PC-3 (cell line): ENCODE results near the gene MAP4K2. TPM values are rescaled to one million over a fixed set of nuclear protein-coding genes. Genes with fewer than 3 reads are reported as not detected.

Experiments
- ATAC-seq: fragments of 200-7000 bp; cut with Tn5 transposase; 2 replicates; pipeline ENCODE4 v1.9.1; 2020; ENCODE audit warnings: mild to moderate bottlenecking, moderate library complexity
- BruUV-seq: library from RNA; stranded (reverse); fragments of 400-500 nt; replicated peaks from 2 replicates; lab custom pipeline; 2021; lab: Mats Ljungman, UMichigan
- CTCF ChIA-PET: fragments of 300-600 bp; sonication (Branson Sonifier 250); formaldehyde crosslinking; loops from one replicate; lab custom pipeline; 2022; ENCODE audit warnings: antibody characterized with exemption; lab: Charles Lee
- POLR2A ChIA-PET: fragments of 300-600 bp; sonication (Branson Sonifier 250); formaldehyde crosslinking; loops from one replicate; lab custom pipeline; 2022; ENCODE audit warnings: antibody characterized with exemption; ENCODE audit not compliant: unreplicated experiment; lab: Charles Lee
- DNase-seq: peaks from one replicate; pipeline ENCODE4 v3.0.0-alpha.2; 2015
- H2AFZ ChIP-seq: fragments of 300-600 bp; sonication (generic); 2 replicates; pipeline ENCODE4 v1.6.0; 2016; ENCODE audit warnings: antibody characterized with exemption, low read length
- H3F3A ChIP-seq: fragments of 300-600 bp; sonication (generic); one replicate; pipeline ENCODE4 v1.6.0; 2017; ENCODE audit warnings: antibody characterized with exemption, low read length, control low read depth, mild to moderate bottlenecking; ENCODE audit not compliant: unreplicated experiment
- H3K27ac ChIP-seq: fragments of 300-600 bp; sonication (generic); 2 replicates; pipeline ENCODE4 v1.5.1; 2016; ENCODE audit warnings: mild to moderate bottlenecking, low read length
- H3K27me3 ChIP-seq: fragments of 300-600 bp; sonication (generic); 2 replicates; pipeline ENCODE4 v1.6.1; 2016; ENCODE audit warnings: low read length, mixed read lengths
- H3K36me3 ChIP-seq: fragments of 300-600 bp; sonication (generic); 2 replicates; pipeline ENCODE4 v1.6.1; 2016; ENCODE audit warnings: low read depth, mixed run types, low read length, mixed read lengths
- H3K4me1 ChIP-seq: fragments of 300-600 bp; sonication (generic); 2 replicates; pipeline ENCODE4 v1.5.1; 2016; ENCODE audit warnings: low read length; ENCODE audit not compliant: insufficient read depth
- H3K4me2 ChIP-seq: fragments of 300-600 bp; sonication (generic); 2 replicates; pipeline ENCODE4 v1.6.0; 2016; ENCODE audit warnings: low read length
- H3K4me3 ChIP-seq: fragments of 300-600 bp; sonication (generic); 2 replicates; pipeline ENCODE4 v1.5.1; 2016; ENCODE audit warnings: mild to moderate bottlenecking, low read length, mixed read lengths
- H3K79me2 ChIP-seq: fragments of 300-600 bp; sonication (generic); 2 replicates; pipeline ENCODE4 v1.6.1; 2017; ENCODE audit warnings: low read length, mixed read lengths
- H3K9ac ChIP-seq: fragments of 300-600 bp; sonication (generic); 2 replicates; pipeline ENCODE4 v1.6.0; 2016; ENCODE audit warnings: mild to moderate bottlenecking, low read length
- H3K9me2 ChIP-seq: fragments of 300-600 bp; sonication (generic); replicated peaks from 2 replicates; pipeline ENCODE4 v1.6.1; 2016; ENCODE audit warnings: mixed run types, low read length, mixed read lengths
- H3K9me3 ChIP-seq: fragments of 300-600 bp; sonication (generic); 2 replicates; pipeline ENCODE4 v1.6.1; 2016; ENCODE audit warnings: low read length, mixed read lengths
- H4K20me1 ChIP-seq: fragments of 300-600 bp; sonication (generic); 2 replicates; pipeline ENCODE4 v1.6.1; 2016; ENCODE audit warnings: low read length, mixed read lengths
- CTCF ChIP-seq: fragments of 300-600 bp; sonication (generic); conservative IDR thresholded peaks from 2 replicates; pipeline ENCODE4 v1.5.1; 2017; ENCODE audit warnings: antibody characterized with exemption, low read depth, mild to moderate bottlenecking, low read length
- EZH2 ChIP-seq: fragments of 300-600 bp; sonication (generic); IDR thresholded peaks from one replicate; pipeline ENCODE4 v1.6.1; 2017; ENCODE audit warnings: antibody characterized with exemption, mild to moderate bottlenecking, low read length; ENCODE audit not compliant: unreplicated experiment
- EZH2phosphoT487 ChIP-seq: fragments of 300-600 bp; sonication (generic); IDR thresholded peaks from 2 replicates; pipeline ENCODE4 v1.6.1; 2018; ENCODE audit warnings: mild to moderate bottlenecking, antibody characterized with exemption, low read length, borderline replicate concordance
- intact Hi-C: fragments of 100-400 bp; cut with micrococcal nuclease; formaldehyde crosslinking; loops from 2 replicates; pipeline ENCODE4 v1.9.0; 2023
- total RNA-seq: library from RNA; depleted of rRNA; stranded (reverse); fragments of >200 nt; gene quantifications from 2 replicates; pipeline ENCODE4 v1.2.3, GENCODE V29; 2014

The MAP4K2 gene
- total RNA-seq, 1 experiment from 2014 or later, result 55.6 TPM

- DNase-seq (peak; percentile 100), ATAC-seq (peak; percentile 92)
- no peaks in the 10 kb centered on the region for H3K9me3 ChIP-seq
- H4K20me1 ChIP-seq, result peaks cover 38% of the 10 kb centered on the region
- H2AFZ ChIP-seq, result peak within 1 kb of the TSS; percentile 91
- peak within 1 kb of the TSS; percentile 95 for H3K9ac ChIP-seq
- ChIA-PET CTCF (interaction anchor here (0.5 to 0.9 kb wide), 6 partner anchors 9 to 1212 kb away, joined by 3 to 5 read pairs (median 4); partner anchors contain the start of gene CDC42BPG), POLR2A (interaction anchor here (0.6 to 1.2 kb wide), 9 partner anchors 16 to 645 kb away, joined by 4 to 7 read pairs (median 6); partner anchors contain the start of genes CDC42BPG, PRDX5, TM7SF2 and TRMT112)
- peak within 1 kb of the TSS; percentile 85 for H3K4me3 ChIP-seq
- H3F3A ChIP-seq, result peaks cover 5% of the 10 kb centered on the region
- no peak for TF ChIP-seq EZH2phosphoT487
- no peak; the same call in 1 of the 2 replicates for TF ChIP-seq CTCF
- no peak for TF ChIP-seq EZH2
- H3K27ac ChIP-seq, result peak within 1 kb of the TSS; percentile 87
- H3K4me1 ChIP-seq, result peaks cover 25% of the 10 kb centered on the region
- no peaks in the 10 kb centered on the region for H3K27me3 ChIP-seq
- H3K9me2 ChIP-seq, result no peaks in the 10 kb centered on the region
- H3K36me3 ChIP-seq, result peaks cover 37% of the 10 kb centered on the region
- intact Hi-C loops, result loop anchor here (2.0 kb wide), 2 partner anchors 24 to 32 kb away; partner anchors contain the start of genes MAP4K2 and MEN1
- BruUV-seq, result no TSS peak
- peaks cover 39% of the 10 kb centered on the region for H3K79me2 ChIP-seq
- H3K4me2 ChIP-seq, result peak within 1 kb of the TSS; percentile 88
Measured at GRCh38 chr11:64778473-64779298, 24.3 kb downstream of the MAP4K2 start, which contains the start of gene SF1. TSS of gene SF1 (minus strand) at chr11:64778542. CDS start at chr11:64778392, 150 bp downstream.

GRCh38 chr11:64778223-64778472 is 24.9 kb downstream of the MAP4K2 start:
- peaks cover 44% of the 10 kb centered on the region for H3K79me2 ChIP-seq
- H3K27ac ChIP-seq, result peak overlapping the region; percentile 87
- POLR2A ChIA-PET, result interaction anchor here (0.9 kb wide), 5 partner anchors 15 to 460 kb away, joined by 4 to 7 read pairs (median 5); partner anchors contain the start of genes PRDX5, TM7SF2 and TRMT112
- H3K9me2 ChIP-seq, result no peaks in the 10 kb centered on the region
- peaks cover 43% of the 10 kb centered on the region for H3K36me3 ChIP-seq
- peaks cover 25% of the 10 kb centered on the region for H3K4me1 ChIP-seq
- ATAC-seq (peak; percentile 1), DNase-seq (no peak)
- no TSS peak for BruUV-seq
- peak overlapping the region; percentile 82 for H3K4me3 ChIP-seq
- H3K9me3 ChIP-seq, result no peaks in the 10 kb centered on the region
- peak overlapping the region; percentile 95 for H3K9ac ChIP-seq
- peaks cover 5% of the 10 kb centered on the region for H3F3A ChIP-seq
- no peak overlapping the region for H2AFZ ChIP-seq
- CTCF ChIA-PET, result interaction anchor here (0.6 to 0.9 kb wide), 4 partner anchors 9 to 535 kb away, joined by 3 to 5 read pairs (median 4); no protein-coding TSS in a partner anchor
- intact Hi-C loops, result loop anchor here (2.0 kb wide), 2 partner anchors 25 to 33 kb away; partner anchors contain the start of genes MAP4K2 and MEN1
- H3K27me3 ChIP-seq, result no peaks in the 10 kb centered on the region
- TF ChIP-seq CTCF (no peak), EZH2phosphoT487 (no peak), EZH2 (no peak)
- peaks cover 44% of the 10 kb centered on the region for H4K20me1 ChIP-seq
- H3K4me2 ChIP-seq, result peak overlapping the region; percentile 78
